SH-SY5Y (cell line): ENCODE data around the gene SNORC.

Experiments used
- GATA2 ChIP-seq: IDR thresholded peaks from 2 replicates; pipeline ENCODE4 v1.6.1; 2011; ENCODE audit warnings: mild to moderate bottlenecking, low read depth, low read length
- GATA3 ChIP-seq: IDR thresholded peaks from 2 replicates; pipeline ENCODE4 v1.6.1; 2011; ENCODE audit warnings: low read depth, mild to moderate bottlenecking, low read length, moderate library complexity

The SNORC gene

GRCh38 chr2:232910376-232910775 is 40.3 kb downstream of the SNORC start:
- TF ChIP-seq GATA2, result no peak
- TF ChIP-seq GATA3, result no peak

- TF ChIP-seq GATA2 (no peak), GATA3 (no peak)
These were observed 41.7 kb downstream of the SNORC start for GRCh38 chr2:232911712-232912277.

GRCh38 chr2:232913903-232914302 is 43.8 kb downstream of the SNORC start:
- TF ChIP-seq GATA2 (no peak), GATA3 (no peak)

- TF ChIP-seq GATA3 (no peak), GATA2 (no peak)
These were observed 49.1 kb downstream of the SNORC start for GRCh38 chr2:232919141-232919540.

- no peak for TF ChIP-seq GATA2
- no peak for TF ChIP-seq GATA3
These were observed 50.0 kb downstream of the SNORC start for GRCh38 chr2:232920055-232920454.

- TF ChIP-seq GATA3 (no peak), GATA2 (no peak)
These were observed 50.7 kb downstream of the SNORC start for GRCh38 chr2:232920760-232921159.

GRCh38 chr2:232924433-232924832 is 54.4 kb downstream of the SNORC start:
- no peak for TF ChIP-seq GATA3
- TF ChIP-seq GATA2, result no peak

- no peak for TF ChIP-seq GATA2
- no peak for TF ChIP-seq GATA3
These were observed 55.2 kb downstream of the SNORC start for GRCh38 chr2:232925153-232925820.

GRCh38 chr2:232925821-232926156 is 55.7 kb downstream of the SNORC start:
- TF ChIP-seq GATA3 (no peak), GATA2 (no peak)

GRCh38 chr2:232926431-232926939 is 56.4 kb downstream of the SNORC start:
- no peak for TF ChIP-seq GATA3
- TF ChIP-seq GATA2, result no peak

GRCh38 chr2:232927032-232927792 is 57.1 kb downstream of the SNORC start:
- TF ChIP-seq GATA2 (no peak), GATA3 (no peak)

- no peak for TF ChIP-seq GATA3
These were observed 57.9 kb downstream of the SNORC start for GRCh38 chr2:232927793-232928550.
